Thyroid gland (tissue), 4 donors: Measurements from ENCODE around the gene LSAMP. TPM values are rescaled to one million over a fixed set of nuclear protein-coding genes. Genes with fewer than 3 reads are reported as not detected.

ENCODE experiments used
- DNase-seq, 2 donors: peaks; one replicate each; pipeline ENCODE4 v3.0.0-alpha.2; 2019
- H3K27ac ChIP-seq, 3 donors: fragments of 200-600 bp; sonication (generic); 1 replicate in 2 of 3; 2 replicates in 1 of 3; pipeline ENCODE4 v1.5.1; 2016 to 2019; ENCODE audit warnings: mild to moderate bottlenecking in 1 of 3, moderate library complexity in 1 of 3
- H3K27me3 ChIP-seq: fragments of 200-600 bp; sonication (generic); one replicate; pipeline ENCODE4 v1.5.1; 2019
- H3K36me3 ChIP-seq, 2 donors: fragments of 200-600 bp; sonication (generic); one replicate each; pipeline ENCODE4 v1.5.1; 2016 to 2019
- H3K4me1 ChIP-seq, 2 donors: fragments of 200-600 bp; sonication (generic); one replicate each; pipeline ENCODE4 v1.5.1; 2017 to 2019
- H3K4me3 ChIP-seq, 3 donors: fragments of 200-600 bp; sonication (generic); replicated peaks in 1 of 3; 1 replicate in 2 of 3; 2 replicates in 1 of 3; pipeline ENCODE4 v1.5.1; 2016; ENCODE audit warnings: mild to moderate bottlenecking in 1 of 3
- H3K9me3 ChIP-seq: fragments of 200-600 bp; sonication (generic); one replicate; pipeline ENCODE4 v1.5.1; 2017
- CTCF ChIP-seq, 6 experiments: fragments of 200-600 bp in 3 of 6; fragments of 450-650 bp in 3 of 6; sonication (generic) in 3 of 6; IDR thresholded peaks; one replicate each; pipeline ENCODE4 v1.5.1; 2016 to 2019; ENCODE audit warnings: antibody characterized with exemption in 6 of 6, mild to moderate bottlenecking in 2 of 6, inconsistent platforms in 1 of 6, moderate library complexity in 1 of 6
- POLR2A ChIP-seq, 2 donors: fragments of 450-650 bp; IDR thresholded peaks; one replicate each; pipeline ENCODE4 v1.6.1; 2017; ENCODE audit warnings: antibody characterized with exemption in 2 of 2, mild to moderate bottlenecking in 2 of 2, moderate library complexity in 1 of 2
- WGBS, 2 donors: methylation state at CpG; one replicate each; pipeline ENCODE4 v1.1.5; 2017; 5-methylcytosine and 5-hydroxymethylcytosine counted together
- intact Hi-C: fragments of 100-400 bp; cut with DNase I; formaldehyde crosslinking; loops from one replicate; pipeline ENCODE4 v1.15.1; 2023
- total RNA-seq, 4 donors: library from RNA; depleted of rRNA; stranded (reverse); fragments of >200 nt; gene quantifications; one replicate each; pipeline ENCODE4 v1.2.3, GENCODE V29; 2016

The LSAMP gene
- total RNA-seq, 4 donors from 2014 or later, result 0.78 to 2.0 (median 1.8) TPM

- H3K4me1 ChIP-seq, result no peaks in the 10 kb centered on the region
- WGBS, 2 donors, result 82 to 84% methylated on average over 5 of the region's 5 CpGs
- TF ChIP-seq POLR2A (IDR thresholded peaks at IDR 0.05) (no peak), CTCF (IDR thresholded peaks at IDR 0.05) (no peak)
- no peaks in the 10 kb centered on the region for H3K9me3 ChIP-seq
- intact Hi-C loops, result no loop called here
- no peak overlapping the region for H3K4me3 ChIP-seq
- no peaks in the 10 kb centered on the region for H3K36me3 ChIP-seq
- H3K27me3 ChIP-seq, result no peaks in the 10 kb centered on the region
- DNase-seq, result no peak
- H3K27ac ChIP-seq, result no peak overlapping the region
These were observed 315.9 kb downstream of the LSAMP start for GRCh38 chr3:116129187-116129946.

- no peak overlapping the region for H3K27ac ChIP-seq
- DNase-seq, result no peak
- no peak overlapping the region for H3K4me3 ChIP-seq
- H3K27me3 ChIP-seq, result no peaks in the 10 kb centered on the region
- intact Hi-C loops, result no loop called here
- no peaks in the 10 kb centered on the region for H3K36me3 ChIP-seq
- no peak for TF ChIP-seq POLR2A (IDR thresholded peaks at IDR 0.05)
- TF ChIP-seq CTCF (IDR thresholded peaks at IDR 0.05), result no peak
- whole genome bisulfite sequencing, 2 donors, result 82 to 84% methylated on average over 2 of the region's 2 CpGs
- no peaks in the 10 kb centered on the region for H3K9me3 ChIP-seq
- no peaks in the 10 kb centered on the region for H3K4me1 ChIP-seq
These were observed 317.8 kb downstream of the LSAMP start for GRCh38 chr3:116127464-116127863.

GRCh38 chr3:116124166-116124565 lies 321.1 kb downstream of the LSAMP start:
- no peak overlapping the region for H3K4me3 ChIP-seq
- H3K36me3 ChIP-seq, result no peaks in the 10 kb centered on the region
- intact Hi-C loops, result no loop called here
- H3K27ac ChIP-seq, result no peak overlapping the region
- no peak for DNase-seq
- no peaks in the 10 kb centered on the region for H3K4me1 ChIP-seq
- H3K27me3 ChIP-seq, result no peaks in the 10 kb centered on the region
- H3K9me3 ChIP-seq, result no peaks in the 10 kb centered on the region
- TF ChIP-seq CTCF (IDR thresholded peaks at IDR 0.05), result no peak
- no peak for TF ChIP-seq POLR2A (IDR thresholded peaks at IDR 0.05)

- no peaks in the 10 kb centered on the region for H3K27me3 ChIP-seq
- TF ChIP-seq POLR2A (IDR thresholded peaks at IDR 0.05), result no peak
- no peak for TF ChIP-seq CTCF (IDR thresholded peaks at IDR 0.05)
- intact Hi-C loops, result no loop called here
- H3K9me3 ChIP-seq, result no peaks in the 10 kb centered on the region
- no peak for DNase-seq
- no peak overlapping the region for H3K27ac ChIP-seq
- H3K4me3 ChIP-seq, result no peak overlapping the region
- WGBS, 2 donors, result 38 to 43% methylated on average over 3 of the region's 3 CpGs
- H3K36me3 ChIP-seq, result no peaks in the 10 kb centered on the region
- no peaks in the 10 kb centered on the region for H3K4me1 ChIP-seq
These were observed 326.7 kb downstream of the LSAMP start for GRCh38 chr3:116118475-116119169.

- H3K27me3 ChIP-seq, result no peaks in the 10 kb centered on the region
- H3K4me3 ChIP-seq, result no peak overlapping the region
- H3K9me3 ChIP-seq, result no peaks in the 10 kb centered on the region
- intact Hi-C loops, result no loop called here
- H3K4me1 ChIP-seq, result no peaks in the 10 kb centered on the region
- TF ChIP-seq POLR2A (IDR thresholded peaks at IDR 0.05) (no peak), CTCF (IDR thresholded peaks at IDR 0.05) (no peak)
- H3K27ac ChIP-seq, result no peak overlapping the region
- no peak for DNase-seq
- 78 to 79% methylated on average over 1 of the region's 1 CpG for WGBS, 2 donors
- H3K36me3 ChIP-seq, result no peaks in the 10 kb centered on the region
These were observed 330.7 kb downstream of the LSAMP start for GRCh38 chr3:116114586-116114985.
